B cell (primary cell): ENCODE measurements around the gene CLASRP. TPM values are rescaled to one million over a fixed set of nuclear protein-coding genes. Genes with fewer than 3 reads are reported as not detected.

ENCODE experiments used
- ATAC-seq: fragments of 200-7000 bp; cut with Tn5 transposase; one replicate; pipeline ENCODE4 v1.10.0; 2021; ENCODE audit warnings: low read depth, mild to moderate bottlenecking, moderate number of reproducible peaks, moderate library complexity
- CTCF ChIA-PET: fragments of 350-600 bp; sonication (Branson Sonifier 250); formaldehyde crosslinking; loops from one replicate; lab custom pipeline; 2021; ENCODE audit warnings: antibody characterized with exemption, inconsistent platforms; lab: Charles Lee
- POLR2A ChIA-PET: fragments of 350-600 bp; sonication (Branson Sonifier 250); formaldehyde crosslinking; loops from one replicate; lab custom pipeline; 2021; ENCODE audit warnings: antibody characterized with exemption; lab: Charles Lee
- DNase-seq: peaks from one replicate; pipeline ENCODE4 v3.0.0; 2013
- H2AFZ ChIP-seq: 2 replicates; pipeline ENCODE4 v1.6.1; 2012; ENCODE audit warnings: mild to moderate bottlenecking, low read depth, low read length; ENCODE audit not compliant: insufficient read depth, poor library complexity, severe bottlenecking
- H3K27ac ChIP-seq, 2 donors: 1 replicate in 1 of 2; 2 replicates in 1 of 2; pipeline ENCODE4 v1.5.1; 2012 to 2013; ENCODE audit warnings: low read length in 2 of 2, mild to moderate bottlenecking in 2 of 2, moderate library complexity in 1 of 2
- H3K27me3 ChIP-seq, 4 experiments: fragments of 200-600 bp in 1 of 4; sonication (generic) in 1 of 4; replicated peaks in 1 of 4; 1 replicate in 2 of 4; 2 replicates in 2 of 4; pipeline versions ENCODE4 v1.6.1 to v1.7.0; 2013 to 2016; ENCODE audit warnings: low read length in 3 of 4, mild to moderate bottlenecking in 2 of 4, mixed read lengths in 1 of 4, moderate library complexity in 1 of 4; ENCODE audit not compliant: insufficient read depth in 4 of 4, control insufficient read depth in 3 of 4; ENCODE audit errors: control extremely low read depth in 1 of 4
- H3K36me3 ChIP-seq, 2 experiments: replicated peaks in 1 of 2; 1 replicate in 1 of 2; 2 replicates in 1 of 2; pipeline versions ENCODE4 v1.6.1 to v1.7.1; 2013; ENCODE audit warnings: low read length in 1 of 2; ENCODE audit not compliant: insufficient read depth in 2 of 2, control insufficient read depth in 1 of 2; ENCODE audit errors: control extremely low read depth in 1 of 2, extremely low read depth in 1 of 2
- H3K4me1 ChIP-seq, 2 donors: fragments of 200-600 bp in 1 of 2; sonication (generic) in 1 of 2; 1 replicate in 1 of 2; 2 replicates in 1 of 2; pipeline versions ENCODE4 v1.5.1 to v1.6.1; 2013 to 2017; ENCODE audit warnings: low read length in 2 of 2; ENCODE audit not compliant: control insufficient read depth in 2 of 2, insufficient read depth in 2 of 2
- H3K4me2 ChIP-seq: replicated peaks from 2 replicates; pipeline ENCODE3; 2012; ENCODE audit warnings: mild to moderate bottlenecking, low read depth, low read length; ENCODE audit not compliant: poor library complexity, severe bottlenecking
- H3K4me3 ChIP-seq, 5 experiments: fragments of 200-600 bp in 1 of 5; sonication (generic) in 1 of 5; 1 replicate in 3 of 5; 2 replicates in 2 of 5; pipeline versions ENCODE4 v1.5.1 to v1.7.0; 2011 to 2016; ENCODE audit warnings: low read length in 4 of 5, mild to moderate bottlenecking in 4 of 5, low read depth in 2 of 5, control low read depth in 1 of 5, moderate library complexity in 1 of 5; ENCODE audit not compliant: insufficient read depth in 1 of 5; ENCODE audit errors: control extremely low read depth in 1 of 5, extremely low read depth in 1 of 5
- H3K79me2 ChIP-seq: fragments of 200-600 bp; sonication (generic); one replicate; pipeline ENCODE4 v1.6.0; 2016; ENCODE audit warnings: low read length; ENCODE audit not compliant: control insufficient read depth, insufficient read depth
- H3K9ac ChIP-seq: fragments of 200-600 bp; sonication (generic); 2 replicates; pipeline ENCODE4 v1.6.1; 2017; ENCODE audit warnings: mild to moderate bottlenecking, low read length, moderate library complexity
- H3K9me3 ChIP-seq, 3 donors: one replicate each; pipeline versions ENCODE4 v1.6.1 to v1.7.1; 2013; ENCODE audit warnings: low read length in 2 of 3; ENCODE audit not compliant: control insufficient read depth in 2 of 3, insufficient read depth in 1 of 3; ENCODE audit errors: control extremely low read depth in 1 of 3
- H4K20me1 ChIP-seq: 2 replicates; pipeline ENCODE4 v1.6.0; 2012; ENCODE audit warnings: mild to moderate bottlenecking, low read length; ENCODE audit not compliant: insufficient read depth, control insufficient read depth, poor library complexity, severe bottlenecking
- H3K27ac Mint-ChIP-seq: one replicate; pipeline ENCODE4 v1.8.0; 2021; ENCODE audit warnings: mixed read lengths
- H3K27me3 Mint-ChIP-seq: one replicate; pipeline ENCODE4 v1.8.0; 2021; ENCODE audit warnings: mixed read lengths
- H3K4me1 Mint-ChIP-seq: one replicate; pipeline ENCODE4 v1.8.0; 2021; ENCODE audit warnings: mixed read lengths
- H3K4me3 Mint-ChIP-seq: one replicate; pipeline ENCODE4 v1.8.0; 2021; ENCODE audit warnings: mixed read lengths
- H3K9me3 Mint-ChIP-seq: one replicate; pipeline ENCODE4 v1.8.0; 2022; ENCODE audit warnings: mixed read lengths; ENCODE audit not compliant: insufficient read depth
- CTCF ChIP-seq: fragments of 200-600 bp; IDR thresholded peaks from one replicate; pipeline ENCODE4 v1.8.0; 2022; ENCODE audit warnings: antibody characterized with exemption, mild to moderate bottlenecking
- EZH2 ChIP-seq: IDR thresholded peaks from 2 replicates; pipeline ENCODE4 v1.6.1; 2012; ENCODE audit warnings: borderline replicate concordance, low read depth, mild to moderate bottlenecking, moderate library complexity, low read length; ENCODE audit not compliant: insufficient read depth, poor library complexity, severe bottlenecking
- WGBS: methylation state at CpG from one replicate; pipeline ENCODE4 v1.1.5; 2013; ENCODE audit warnings: missing lambda C conversion rate; ENCODE audit not compliant: insufficient coverage; 5-methylcytosine and 5-hydroxymethylcytosine counted together
- intact Hi-C: fragments of 100-400 bp; cut with micrococcal nuclease; formaldehyde crosslinking; loops from one replicate; pipeline ENCODE4 v1.10.0; 2022
- polyA plus RNA-seq: library from polyadenylated mRNA; depleted of rRNA; stranded (reverse); fragments of >200 nt; gene quantifications from 2 replicates; pipeline ENCODE4 v1.2.3, GENCODE V29; 2012
- small RNA-seq: library from RNA; depleted of rRNA; stranded (forward); fragments of <200 nt; gene quantifications from one replicate; pipeline ENCODE3, GENCODE V24; 2012; ENCODE audit warnings: low replicate concordance, low read depth; ENCODE audit not compliant: insufficient read length
- total RNA-seq, 2 donors: library from RNA; stranded (reverse); fragments of 120-200 nt in 1 of 2; gene quantifications; 1 replicate in 1 of 2; 2 replicates in 1 of 2; pipeline versions ENCODE4 v1.2.3 to v1.2.4, GENCODE V29; 2013 to 2022

Gene CLASRP
- total and polyA plus RNA-seq, 2 donors (not counting 1 experiment from before 2014, with no cell fraction given): 234 to 285 TPM

GRCh38 chr19:45119582-45119981 is 80.7 kb downstream of the CLASRP start:
- H3K27me3 ChIP-seq: no peaks in the 10 kb centered on the region
- H3K9ac ChIP-seq: no peak overlapping the region
- H3K4me3 ChIP-seq: no peak overlapping the region
- no peak overlapping the region for H2AFZ ChIP-seq
- intact Hi-C loops: no loop called here
- no peak for ATAC-seq
- peaks cover 95% of the 10 kb centered on the region for H3K79me2 ChIP-seq
- WGBS: 100% methylated on average over 2 of the region's 6 CpGs
- no peak overlapping the region for H3K4me2 ChIP-seq
- CTCF ChIA-PET: interaction anchor here (0.7 to 1.4 kb wide), 3 partner anchors 12 to 27 kb away, joined by 3 to 6 read pairs (median 3); partner anchors contain the start of gene PPP1R37
- Mint-ChIP-seq H3K27ac (peak overlapping the region; percentile 65), H3K4me1 (peaks cover 78% of the 10 kb centered on the region), H3K9me3 (no peaks in the 10 kb centered on the region), H3K4me3 (peak overlapping the region; percentile 13), H3K27me3 (no peaks in the 10 kb centered on the region)
- TF ChIP-seq CTCF (no peak), EZH2 (no peak)
- peaks cover 87% of the 10 kb centered on the region for H4K20me1 ChIP-seq
- no peaks in the 10 kb centered on the region for H3K9me3 ChIP-seq
- POLR2A ChIA-PET: interaction anchor here (1.2 to 1.6 kb wide), 2 partner anchors 16 to 27 kb away, joined by 4 to 7 read pairs; partner anchors contain the start of gene PPP1R37
- peaks cover 34 to 67% of the 10 kb centered on the region in 2 donors for H3K4me1 ChIP-seq
- H3K27ac ChIP-seq: peak overlapping the region in 1 of 2 donors; percentile 6
- no peaks in the 10 kb centered on the region for H3K36me3 ChIP-seq
- no peak for DNase-seq

Small RNA genes lying within 50 kb of the gene (small RNA-seq; reads per million reads assigned to genes)
- not detected for gene RNU6-611P

Other genes with a start within 250 kb of the CLASRP start
- gene BCAM, start 229.9 kb upstream of the CLASRP start, total RNA-seq: not detected in 2 replicates
- not detected in 2 replicates for gene BCAM, start 229.9 kb upstream of the CLASRP start, polyA plus RNA-seq
- gene NECTIN2, start 192.7 kb upstream of the CLASRP start, total RNA-seq: 0.32 TPM in 1 of 2 replicates, not detected in the other
- 0.15 and 1.0 TPM in 2 replicates for gene NECTIN2, start 192.7 kb upstream of the CLASRP start, polyA plus RNA-seq
- 31.1 and 32.5 TPM in 2 replicates for gene TOMM40, start 147.8 kb upstream of the CLASRP start, total RNA-seq
- 25.9 and 30.9 TPM in 2 replicates for gene TOMM40, start 147.8 kb upstream of the CLASRP start, polyA plus RNA-seq
- 0.44 and 0.74 TPM in 2 replicates for gene APOE, start 133.2 kb upstream of the CLASRP start, total RNA-seq
- gene APOE, start 133.2 kb upstream of the CLASRP start, polyA plus RNA-seq: 2.8 and 5.2 TPM in 2 replicates
- gene APOC1, start 124.4 kb upstream of the CLASRP start, total RNA-seq: not detected in 2 replicates
- gene APOC1, start 124.4 kb upstream of the CLASRP start, polyA plus RNA-seq: not detected in 2 replicates
- not detected in 2 replicates for gene APOC4, start 96.8 kb upstream of the CLASRP start, total RNA-seq
- not detected in 2 replicates for gene APOC4, start 96.8 kb upstream of the CLASRP start, polyA plus RNA-seq
- gene APOC2, start 93.0 kb upstream of the CLASRP start, total RNA-seq: not detected in 2 replicates
- not detected in 2 replicates for gene APOC2, start 93.0 kb upstream of the CLASRP start, polyA plus RNA-seq
- gene CLPTM1, start 83.7 kb upstream of the CLASRP start, total RNA-seq: 121 and 123 TPM in 2 replicates
- gene CLPTM1, start 83.7 kb upstream of the CLASRP start, polyA plus RNA-seq: 129 and 136 TPM in 2 replicates
- gene RELB, start 37.6 kb upstream of the CLASRP start, total RNA-seq: 106 and 111 TPM in 2 replicates
- gene RELB, start 37.6 kb upstream of the CLASRP start, polyA plus RNA-seq: 63.8 and 85.1 TPM in 2 replicates
- gene ZNF296, start 37.4 kb downstream of the CLASRP start, total RNA-seq: 29.8 and 30.2 TPM in 2 replicates
- gene ZNF296, start 37.4 kb downstream of the CLASRP start, polyA plus RNA-seq: 13.3 and 21.9 TPM in 2 replicates
- gene GEMIN7, start 40.2 kb downstream of the CLASRP start, total RNA-seq: 38.2 and 43.0 TPM in 2 replicates
- 71.9 and 89.4 TPM in 2 replicates for gene GEMIN7, start 40.2 kb downstream of the CLASRP start, polyA plus RNA-seq
- gene PPP1R37, start 54.1 kb downstream of the CLASRP start, total RNA-seq: 28.1 and 37.3 TPM in 2 replicates
- 20.1 and 20.7 TPM in 2 replicates for gene PPP1R37, start 54.1 kb downstream of the CLASRP start, polyA plus RNA-seq
- 0.27 TPM in 1 of 2 replicates, not detected in the other for gene NKPD1, start 121.9 kb downstream of the CLASRP start, total RNA-seq
- 0.36 and 1.0 TPM in 2 replicates for gene NKPD1, start 121.9 kb downstream of the CLASRP start, polyA plus RNA-seq
- 40.3 and 48.2 TPM in 2 replicates for gene TRAPPC6A, start 139.2 kb downstream of the CLASRP start, total RNA-seq
- 56.0 and 79.0 TPM in 2 replicates for gene TRAPPC6A, start 139.2 kb downstream of the CLASRP start, polyA plus RNA-seq
- gene BLOC1S3, start 139.7 kb downstream of the CLASRP start, total RNA-seq: 21.1 and 31.8 TPM in 2 replicates
- 5.2 and 7.2 TPM in 2 replicates for gene BLOC1S3, start 139.7 kb downstream of the CLASRP start, polyA plus RNA-seq
- gene EXOC3L2, start 206.4 kb downstream of the CLASRP start, total RNA-seq: not detected in 2 replicates
- not detected in 2 replicates for gene EXOC3L2, start 206.4 kb downstream of the CLASRP start, polyA plus RNA-seq
- gene MARK4, start 212.2 kb downstream of the CLASRP start, total RNA-seq: 36.2 and 37.6 TPM in 2 replicates
- gene MARK4, start 212.2 kb downstream of the CLASRP start, polyA plus RNA-seq: 11.7 and 13.5 TPM in 2 replicates